Measurements from ENCODE around the gene VWF. TPM values are rescaled to one million over a fixed set of nuclear protein-coding genes. Genes with fewer than 3 reads are reported as not detected.
"Not testable (repeated sequence)": the region's sequence is repeated elsewhere in the genome, so short reads cannot be mapped to it uniquely, and the experiment has no call there.

Gene VWF
- total and polyA plus RNA-seq, 2 of the 4 experiments (the other 2 are of a cell fraction), result under 0.01 to 0.09 TPM

DNA sequence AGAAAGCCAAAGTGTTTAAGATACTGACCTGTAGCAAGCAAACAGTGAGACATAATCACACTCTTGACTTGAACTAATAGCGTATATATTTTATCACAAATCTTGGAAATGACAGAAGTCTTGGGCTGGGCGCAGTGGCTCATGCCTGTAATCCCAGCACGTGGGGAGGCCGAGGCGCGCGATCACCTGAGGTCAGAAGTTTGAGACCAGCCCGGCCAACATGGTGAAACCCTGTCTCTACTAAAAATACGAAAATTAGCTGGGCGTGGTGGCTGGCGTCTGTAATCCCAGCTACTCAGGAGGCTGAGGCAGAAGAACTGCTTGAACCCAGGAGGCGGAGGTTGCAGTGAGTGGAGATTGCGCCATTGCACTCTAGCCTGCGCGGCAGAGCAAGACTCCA is 24.3 kb upstream of the VWF start:
- H4K8ac ChIP-seq (ENCODE audit: low read depth in 2 of 2, low read length in 2 of 2); CTCF ChIA-PET; H2BK15ac ChIP-seq (ENCODE audit: low read depth, low read length); H4K5ac ChIP-seq (ENCODE audit: low read depth, low read length); H2BK120ac ChIP-seq (ENCODE audit: low read depth, low read length); H3K9ac ChIP-seq (ENCODE audit: low read depth, low read length); H3K79me1 ChIP-seq (ENCODE audit: low read depth in 1 of 2, low read length in 2 of 2); H3K4me3 ChIP-seq (ENCODE audit: insufficient read depth, low read depth, low read length); H3K56ac ChIP-seq (ENCODE audit: extremely low read depth, insufficient read depth, low read length); intact Hi-C loops (cut with micrococcal nuclease); H3K4ac ChIP-seq (ENCODE audit: low read depth, low read length); H3K14ac ChIP-seq (replicated peaks; ENCODE audit: low read depth, low read length); H3K23ac ChIP-seq (ENCODE audit: low read depth, low read length); H3K27me3 ChIP-seq (ENCODE audit: control insufficient read depth, insufficient read depth, low read length); H2AK9ac ChIP-seq (replicated peaks; ENCODE audit: low read depth, low read length, poor library complexity); H3K4me1 ChIP-seq (ENCODE audit: control insufficient read depth, insufficient read depth, low read length); POLR2A ChIA-PET (ENCODE audit: unreplicated experiment); in situ Hi-C loops (cut with MboI; ENCODE audit: low sequenced_read_pairs); H3K27ac ChIP-seq (ENCODE audit: insufficient read depth, low read length); DNase-seq; H3K4me2 ChIP-seq (ENCODE audit: low read depth, low read length); H4K91ac ChIP-seq (ENCODE audit: insufficient read depth, low read depth, low read length); H2AFZ ChIP-seq (replicated peaks; ENCODE audit: low read length, poor library complexity); dilution Hi-C loops (cut with HindIII; ENCODE audit: low sequenced_read_pairs, unreplicated experiment); H2BK5ac ChIP-seq (ENCODE audit: low read depth, low read length, poor library complexity, severe bottlenecking); BruUV-seq (replicated peaks); H3K9me3 ChIP-seq (ENCODE audit: control insufficient read depth, insufficient read depth, low read length); ATAC-seq (ENCODE audit: low read depth); H3K18ac ChIP-seq (ENCODE audit: low read depth, low read length); H2BK20ac ChIP-seq (ENCODE audit: low read depth, low read length); H3K9me1 ChIP-seq (ENCODE audit: insufficient read depth, low read length); H4K20me1 ChIP-seq (ENCODE audit: insufficient read depth, low read length); H2AK5ac ChIP-seq (ENCODE audit: low read depth, low read length); H3K36me3 ChIP-seq (ENCODE audit: control insufficient read depth, insufficient read depth, low read length): not testable (repeated sequence)
- 98% methylated on average over 6 of the region's 15 CpGs; no CpG with 5 or more reads in 1 of the 2 experiments for WGBS, 2 experiments (ENCODE audit: extremely low coverage in 2 of 2, insufficient read length in 1 of 2)

Data from IMR-90 (cell line).